Fibroblast of skin of left biceps (primary cell): Measurements from ENCODE around the gene MRTFB.

Experiments
- DNase-seq, 2 experiments: peaks; one replicate each; pipeline ENCODE4 v3.0.0-alpha.2; 2013; ENCODE audit warnings: low read depth in 2 of 2

The MRTFB gene

GRCh38 chr16:14186007-14186794 is 115.1 kb downstream of the MRTFB start:
- DNase-seq, result peak; percentile 66 to 67

- DNase-seq, result no peak
Observed at GRCh38 chr16:14186795-14187221, 115.7 kb downstream of the MRTFB start.

DNA sequence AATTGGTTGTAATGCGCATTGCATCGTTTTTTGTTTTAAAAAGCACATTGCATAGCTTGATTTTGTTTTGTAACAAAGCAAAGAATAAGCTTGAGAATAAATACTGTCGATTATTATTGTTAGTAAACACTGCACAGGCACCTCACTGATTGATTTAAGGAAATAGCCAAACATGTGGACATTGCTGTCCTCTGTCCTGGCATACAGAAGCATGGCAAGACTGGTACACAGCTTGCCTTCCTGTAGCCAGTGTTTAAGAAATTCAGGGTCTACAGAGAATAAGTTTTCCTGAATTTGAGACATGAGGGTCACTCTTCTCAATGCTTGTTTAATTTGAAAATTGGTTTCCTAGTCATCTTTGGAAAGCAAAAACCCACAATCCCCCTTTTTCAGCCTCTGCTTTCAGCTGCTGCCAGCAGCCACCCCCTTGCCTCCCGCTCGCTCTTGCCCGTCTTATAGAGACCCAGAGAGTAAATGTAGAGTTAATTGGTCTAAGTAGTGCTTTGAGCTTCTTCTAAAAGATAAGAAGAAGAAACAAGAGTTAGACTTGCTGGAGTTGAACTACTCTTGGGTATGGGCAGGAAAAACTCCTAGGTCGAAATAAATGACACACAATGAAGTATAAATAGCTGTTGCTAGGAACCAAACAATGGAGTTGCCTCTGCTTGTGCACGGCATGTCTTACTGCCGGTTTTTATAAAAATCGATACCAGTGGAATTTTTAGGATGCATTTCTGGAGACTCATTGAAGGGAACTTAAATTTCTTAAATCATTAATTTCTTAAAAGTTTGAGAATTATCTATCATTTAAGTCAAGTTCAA is 116.6 kb downstream of the MRTFB start:
- DNase-seq, result no peak

GRCh38 chr16:14193316-14193871 is 122.3 kb downstream of the MRTFB start:
- DNase-seq, result no peak

DNA sequence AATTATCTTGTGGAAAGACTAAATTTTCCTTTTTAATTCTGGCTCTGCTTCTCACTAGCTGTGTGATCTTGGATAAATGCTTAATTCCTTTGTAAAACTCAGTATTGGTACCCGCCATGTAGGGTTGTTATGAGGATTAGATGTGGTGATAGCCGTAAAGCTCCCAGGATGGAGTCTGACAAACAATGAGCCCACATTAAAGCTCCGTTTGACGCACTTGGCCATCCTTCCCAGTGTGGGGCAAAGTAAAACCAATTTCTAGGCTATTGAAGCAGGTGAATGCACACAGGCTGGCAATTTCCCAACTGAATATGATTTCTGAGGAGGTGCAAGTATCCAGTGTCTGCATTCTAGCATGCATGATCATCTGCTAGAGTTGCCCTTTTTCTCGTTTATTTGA is 123.6 kb downstream of the MRTFB start:
- DNase-seq, result no peak

- no peak for DNase-seq
Observed at GRCh38 chr16:14196011-14196410, 124.9 kb downstream of the MRTFB start.

GRCh38 chr16:14196539-14196938 is 125.4 kb downstream of the MRTFB start:
- DNase-seq, result no peak

DNA sequence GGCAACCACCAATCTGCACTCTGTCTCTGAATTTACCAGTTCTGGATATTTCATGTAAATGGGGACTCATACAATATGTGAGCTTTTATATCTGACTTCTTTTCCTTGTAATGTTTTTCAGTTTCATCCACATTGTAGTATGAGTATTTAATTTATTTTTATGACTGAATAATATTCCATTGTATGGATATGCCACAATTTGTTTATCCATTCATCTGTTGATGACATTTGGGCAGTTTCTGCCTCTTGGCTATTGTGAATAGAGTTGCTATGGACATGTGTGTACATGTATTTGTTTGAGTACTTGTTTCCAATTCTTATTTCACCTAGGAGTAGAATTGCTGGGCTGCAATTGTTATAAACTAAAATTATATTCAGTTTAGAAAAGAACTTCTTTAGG is 126.9 kb downstream of the MRTFB start:
- DNase-seq, result no peak

- no peak for DNase-seq
Observed at GRCh38 chr16:14198572-14198971, 127.5 kb downstream of the MRTFB start.

GRCh38 chr16:14199199-14199598 is 128.1 kb downstream of the MRTFB start:
- no peak for DNase-seq

DNA sequence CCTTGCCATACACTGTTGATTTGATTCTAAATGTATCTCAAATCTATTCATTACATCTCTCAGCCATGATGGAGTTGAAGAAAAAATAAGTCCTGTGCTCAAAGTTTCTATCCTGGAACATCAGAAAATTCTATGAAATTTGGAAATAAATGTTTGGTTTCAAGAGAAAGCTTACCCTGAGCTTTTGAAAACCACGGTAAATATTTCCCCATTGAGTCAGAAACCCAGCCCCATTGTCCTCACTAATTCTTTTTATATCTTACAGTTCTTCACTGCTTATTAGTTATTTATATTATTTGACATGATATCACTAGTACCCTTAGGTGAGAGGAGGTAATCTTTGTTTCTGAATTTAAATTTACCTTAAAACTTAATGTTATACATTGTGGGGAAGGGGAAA is 128.5 kb downstream of the MRTFB start:
- no peak for DNase-seq

- DNase-seq, result no peak
Observed at GRCh38 chr16:14202095-14202494, 131.0 kb downstream of the MRTFB start.

- no peak for DNase-seq
Observed at GRCh38 chr16:14202697-14203096, 131.6 kb downstream of the MRTFB start.

GRCh38 chr16:14203166-14203565 is 132.0 kb downstream of the MRTFB start:
- DNase-seq, result no peak

DNA sequence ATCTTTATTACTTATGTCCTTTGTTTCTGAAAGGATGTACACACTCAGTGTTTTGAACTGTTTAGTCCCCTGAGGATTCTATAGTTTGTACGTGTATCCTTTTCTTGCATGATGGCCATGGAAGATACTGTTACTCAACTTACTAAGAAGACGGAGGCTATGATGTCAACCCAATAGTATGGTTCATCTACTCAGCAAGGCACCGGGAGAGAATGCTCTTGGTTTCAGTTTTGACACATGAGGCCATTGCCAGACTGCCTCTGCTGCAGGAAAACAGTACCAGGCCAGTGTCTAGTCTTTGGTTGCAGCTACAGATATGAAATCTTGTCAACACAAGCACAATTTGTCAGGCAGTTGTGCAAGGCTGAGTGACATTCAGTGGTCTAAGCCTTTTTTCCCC is 134.5 kb downstream of the MRTFB start:
- DNase-seq, result no peak

DNA sequence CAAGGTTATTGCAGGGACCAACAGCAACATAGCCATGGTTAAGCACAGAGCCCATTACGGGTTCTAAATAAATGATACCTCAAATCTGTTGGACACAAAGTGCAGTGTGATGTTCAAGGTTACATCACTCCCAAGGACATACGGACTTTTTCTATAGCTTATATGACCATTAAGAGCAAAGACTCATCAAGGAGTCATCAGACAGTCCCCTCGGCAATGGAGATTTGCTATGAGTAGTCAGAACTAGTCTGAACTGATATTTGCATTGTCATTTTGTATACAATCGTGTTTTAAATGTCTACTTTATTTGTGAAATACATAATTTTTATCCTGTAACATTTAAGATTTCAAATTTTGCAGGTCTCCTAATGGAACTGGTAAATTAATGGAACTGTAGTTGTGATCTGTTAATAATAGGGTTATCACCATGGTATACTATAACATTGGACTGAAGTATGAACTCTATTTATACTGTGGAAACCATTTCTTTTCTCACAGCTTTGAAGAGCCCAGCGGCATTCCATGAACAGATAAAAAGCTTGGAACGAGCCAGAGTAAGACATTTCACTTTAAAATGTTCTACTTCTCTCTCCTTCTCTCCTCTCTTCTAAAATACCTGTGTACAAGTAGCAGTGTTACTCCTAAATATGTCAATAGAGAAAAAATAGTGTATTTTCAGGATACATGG is 140.9 kb downstream of the MRTFB start:
- DNase-seq, result no peak

GRCh38 chr16:14215941-14216340 is 144.8 kb downstream of the MRTFB start:
- no peak for DNase-seq

DNA sequence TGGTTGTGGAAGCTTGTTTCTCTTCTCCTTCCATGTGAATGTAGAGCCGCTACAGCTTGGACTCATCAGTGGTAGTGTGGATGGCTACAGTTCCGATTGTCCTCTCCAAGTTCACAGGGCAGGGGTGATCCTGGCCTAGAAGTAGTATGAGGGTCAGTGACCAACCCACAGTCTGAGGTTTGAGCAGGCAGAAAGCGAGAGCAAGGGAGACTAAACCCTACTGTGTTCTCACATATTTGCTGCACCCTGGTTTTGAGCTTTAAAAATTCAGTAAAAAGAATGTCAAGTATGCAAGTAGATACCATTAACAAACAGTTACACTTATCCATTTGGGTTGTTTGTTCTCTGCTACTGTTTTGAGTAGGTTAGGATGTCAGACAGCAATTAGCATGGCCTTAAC is 148.9 kb downstream of the MRTFB start:
- no peak for DNase-seq

GRCh38 chr16:14223632-14224031 is 152.5 kb downstream of the MRTFB start:
- DNase-seq, result no peak

DNA sequence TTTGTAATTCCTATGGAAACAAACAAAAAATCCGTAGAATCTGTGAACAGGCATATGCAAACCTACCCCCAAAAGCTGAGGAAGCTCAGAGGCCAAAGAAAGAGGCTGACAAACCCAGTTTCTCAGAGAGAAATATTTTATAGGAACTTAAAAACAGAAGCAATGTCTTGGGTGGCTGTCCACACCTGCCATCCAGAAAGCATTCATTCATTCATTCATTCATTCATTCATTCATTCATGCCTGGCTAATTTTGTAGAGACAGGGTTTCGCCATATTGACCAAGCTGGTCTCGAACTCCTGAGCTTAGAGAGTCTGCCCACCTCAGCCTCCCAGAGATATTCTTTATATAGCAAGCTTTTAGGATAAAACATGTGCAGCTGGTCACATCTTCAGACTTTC is 154.3 kb downstream of the MRTFB start:
- no peak for DNase-seq

DNA sequence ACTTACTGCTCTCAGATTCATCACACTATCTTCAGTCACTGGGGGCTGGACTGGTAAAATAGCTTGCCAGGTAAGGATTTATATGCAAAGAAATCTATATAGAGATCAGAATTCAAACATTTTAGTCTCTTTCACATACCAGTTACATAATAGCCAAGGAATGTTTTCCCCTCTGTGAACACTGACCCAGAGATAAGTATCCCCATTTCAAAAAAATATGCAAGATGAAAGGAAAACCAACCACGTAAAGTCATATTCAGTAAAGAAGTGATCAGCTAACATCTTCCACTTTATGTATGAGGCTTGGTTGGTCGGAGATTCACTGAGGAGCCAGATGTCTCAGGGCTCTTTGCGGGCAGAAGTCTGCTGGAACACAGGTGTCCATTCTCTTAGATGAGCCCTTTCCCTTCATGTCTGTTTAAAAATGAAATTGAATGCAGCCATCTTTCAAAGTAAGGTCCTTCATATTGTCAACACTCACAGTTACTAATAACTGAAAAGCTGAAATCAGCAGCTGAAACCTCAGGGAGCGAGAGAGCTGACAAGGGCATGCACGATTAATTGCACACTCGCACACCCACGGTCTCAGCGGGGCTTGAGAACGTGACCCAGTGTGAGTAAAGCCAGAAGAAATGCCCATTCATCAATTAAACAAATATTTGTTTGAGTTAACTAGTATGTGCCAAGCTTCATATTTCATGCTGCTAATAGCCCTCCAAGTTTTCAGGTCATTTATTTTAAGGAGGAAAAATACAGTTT is 161.2 kb downstream of the MRTFB start:
- DNase-seq, result peak; percentile 45 to 52
